ENCODE results near the gene CRACDL.

GRCh38 chr2:98811766-98812165 lies 124.3 kb downstream of the CRACDL start:
- TF ChIP-seq POLR2A (IDR thresholded peaks at IDR 0.05) (no peak), CTCF (IDR thresholded peaks at IDR 0.05) (no peak)

All from adrenal gland (tissue), 5 donors.